GM18858 (cell line): ENCODE measurements around the gene TMEM182.

Experiments used
- ATAC-seq: cut with Tn5 transposase; IDR thresholded peaks from one replicate; pipeline ENCODE4 v1.9.1; 2021; ENCODE audit not compliant: unreplicated experiment

Gene TMEM182

GRCh38 chr2:102761763-102762162 is at the start of gene TMEM182:
TSS of gene TMEM182 (plus strand) at chr2:102762031. CDS start at chr2:102762218, 187 bp downstream.
- no peak for ATAC-seq

GRCh38 chr2:102717308-102718018 is 44.4 kb upstream of the TMEM182 start:
- no peak for ATAC-seq

GRCh38 chr2:102718387-102719316 is 43.2 kb upstream of the TMEM182 start:
- no peak for ATAC-seq

- no peak for ATAC-seq
These were observed 37.8 kb upstream of the TMEM182 start for GRCh38 chr2:102724016-102724490.

GRCh38 chr2:102724553-102724952 is 37.3 kb upstream of the TMEM182 start:
- ATAC-seq: no peak

- ATAC-seq: no peak
These were observed 35.4 kb upstream of the TMEM182 start for GRCh38 chr2:102726128-102727087.

- ATAC-seq: no peak
These were observed 26.3 kb upstream of the TMEM182 start for GRCh38 chr2:102735416-102736109.

- ATAC-seq: peak; percentile 1
These were observed 25.8 kb upstream of the TMEM182 start for GRCh38 chr2:102736110-102736409.

GRCh38 chr2:102736410-102737409 is 25.1 kb upstream of the TMEM182 start:
- ATAC-seq: peak; percentile 85

- peak; percentile 66 for ATAC-seq
These were observed 24.4 kb upstream of the TMEM182 start for GRCh38 chr2:102737431-102737830.

- ATAC-seq: no peak
These were observed 18.6 kb upstream of the TMEM182 start for GRCh38 chr2:102743259-102743658.

GRCh38 chr2:102748107-102748506 is 13.7 kb upstream of the TMEM182 start:
- no peak for ATAC-seq

GRCh38 chr2:102749938-102750337 is 11.9 kb upstream of the TMEM182 start:
- peak; percentile 90 for ATAC-seq

- no peak for ATAC-seq
These were observed 8.2 kb upstream of the TMEM182 start for GRCh38 chr2:102753563-102754159.

GRCh38 chr2:102754456-102755145 is 7.2 kb upstream of the TMEM182 start:
- no peak for ATAC-seq

GRCh38 chr2:102755284-102755683 is 6.5 kb upstream of the TMEM182 start:
- no peak for ATAC-seq

GRCh38 chr2:102758439-102758838 is 3.4 kb upstream of the TMEM182 start:
- no peak for ATAC-seq

GRCh38 chr2:102764083-102764482 is 2.3 kb downstream of the TMEM182 start:
- no peak for ATAC-seq
